Measurements from ENCODE around the gene CIC.

Gene CIC

DNA sequence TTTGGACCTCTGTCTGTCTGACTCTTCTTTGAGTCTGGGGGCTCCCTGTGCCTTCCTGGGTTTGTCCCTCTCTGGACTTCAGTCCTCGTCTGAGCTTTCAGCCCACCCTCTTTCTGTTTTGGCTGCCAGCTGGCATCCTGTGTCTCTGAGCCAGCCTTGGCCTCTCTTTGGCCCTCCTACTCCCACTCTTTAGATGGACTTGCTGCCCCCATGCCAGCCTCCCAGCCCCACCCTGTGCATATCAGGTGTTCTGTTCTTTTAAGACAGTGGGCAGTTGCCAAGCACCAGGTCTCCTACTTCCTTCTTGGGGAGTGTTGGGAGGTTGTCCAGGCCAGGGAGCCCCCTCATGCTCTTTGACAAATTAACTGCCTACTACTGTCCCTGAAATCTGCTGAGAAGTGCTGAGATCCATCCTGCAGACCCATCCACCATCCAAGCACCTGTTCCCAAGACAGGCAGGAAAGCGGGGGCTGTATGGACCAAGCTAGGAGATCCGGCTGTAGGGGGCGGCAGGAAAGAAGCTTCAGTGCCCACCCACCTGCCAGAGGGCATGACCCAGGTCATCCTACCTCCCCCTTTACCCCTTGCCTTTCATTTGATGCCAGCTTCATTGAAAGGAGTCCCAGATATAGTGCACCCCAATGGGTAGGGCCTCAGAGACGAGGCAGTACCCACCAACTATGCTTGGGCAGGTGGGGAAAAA, 9.6 kb downstream of the CIC start:
- DNase-seq, result no peak

GRCh38 chr19:42279155-42279901, 10.3 kb downstream of the CIC start:
- DNase-seq, result no peak

GRCh38 chr19:42279902-42280814, 11.1 kb downstream of the CIC start:
- peak; percentile 94 for DNase-seq

GRCh38 chr19:42280815-42281145, 11.7 kb downstream of the CIC start:
- peak; percentile 64 for DNase-seq

GRCh38 chr19:42281146-42281826, 12.2 kb downstream of the CIC start:
- DNase-seq, result peak; percentile 64

- peak; percentile 77 for DNase-seq
Observed at GRCh38 chr19:42281827-42282762, 13.0 kb downstream of the CIC start.

- DNase-seq, result no peak
Observed at GRCh38 chr19:42282819-42283187, 13.8 kb downstream of the CIC start.

DNA sequence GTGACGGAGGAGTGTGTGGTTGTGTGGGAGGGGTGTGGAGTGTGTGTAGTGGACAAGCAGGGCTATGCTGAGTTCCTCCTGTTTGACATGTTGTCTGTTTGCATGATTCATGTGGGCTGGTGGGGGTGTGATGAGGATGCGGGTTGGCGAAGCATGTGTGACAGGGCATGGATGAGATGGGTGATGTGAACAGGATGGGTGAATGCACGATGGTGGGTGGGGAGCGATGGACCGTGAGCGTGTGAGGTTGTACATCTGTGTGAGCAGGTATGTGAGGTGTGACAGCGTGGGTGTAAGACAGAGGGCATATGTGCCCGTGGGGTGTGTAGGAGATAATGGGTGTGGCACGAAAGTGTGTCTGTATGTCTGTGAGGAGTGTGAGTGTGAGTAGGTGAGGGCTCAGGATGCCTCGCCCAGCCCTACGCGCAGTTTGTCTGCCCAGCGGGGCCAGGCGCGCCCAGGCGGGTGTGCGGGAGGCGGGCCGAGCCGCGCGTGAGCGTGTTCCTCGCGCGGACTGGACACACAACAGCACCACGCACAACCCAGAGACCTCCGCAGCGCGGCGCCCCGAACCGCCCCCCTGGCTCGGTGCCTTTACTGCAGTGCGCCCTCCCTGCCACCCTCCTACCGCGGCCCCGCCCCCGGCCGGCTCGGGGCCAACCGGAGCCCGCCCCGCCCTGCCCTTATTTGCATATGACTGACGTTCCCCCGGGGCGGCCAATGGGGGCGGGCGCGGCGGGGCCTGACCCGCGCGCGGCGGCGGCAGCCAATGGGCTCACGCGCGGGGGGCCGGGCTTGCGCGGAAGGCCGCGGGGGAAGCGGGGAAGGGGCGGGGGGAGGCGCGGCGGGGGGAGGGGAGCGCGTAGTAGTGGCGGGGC, 14.4 kb downstream of the CIC start:
- DNase-seq, result peak; percentile 97

DNA sequence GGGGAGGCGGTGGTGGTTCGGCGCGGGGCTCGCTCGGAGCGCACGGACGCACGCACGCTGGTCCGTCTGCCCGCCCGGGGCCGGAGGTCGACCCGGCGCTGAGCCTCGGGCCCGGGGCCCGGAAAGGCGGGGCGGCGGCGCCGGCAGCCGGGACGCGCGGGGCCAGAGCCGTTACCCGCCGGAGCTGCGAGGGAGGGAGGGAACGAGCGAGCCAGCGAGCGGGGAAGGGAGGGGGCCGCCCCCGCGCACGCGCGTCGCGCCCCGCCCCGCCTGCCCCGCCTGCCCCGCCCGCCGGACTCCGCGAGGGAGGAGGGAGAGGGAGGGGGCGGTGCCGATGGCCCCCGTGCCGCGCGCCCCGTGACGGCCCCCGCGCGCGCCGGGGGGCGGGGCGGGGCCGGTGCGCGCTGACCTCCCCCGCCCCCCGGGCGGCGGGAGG, 15.0 kb downstream of the CIC start:
- DNase-seq, result peak; percentile 88

GRCh38 chr19:42284591-42285341, 15.7 kb downstream of the CIC start:
- peak; percentile 56 for DNase-seq

DNA sequence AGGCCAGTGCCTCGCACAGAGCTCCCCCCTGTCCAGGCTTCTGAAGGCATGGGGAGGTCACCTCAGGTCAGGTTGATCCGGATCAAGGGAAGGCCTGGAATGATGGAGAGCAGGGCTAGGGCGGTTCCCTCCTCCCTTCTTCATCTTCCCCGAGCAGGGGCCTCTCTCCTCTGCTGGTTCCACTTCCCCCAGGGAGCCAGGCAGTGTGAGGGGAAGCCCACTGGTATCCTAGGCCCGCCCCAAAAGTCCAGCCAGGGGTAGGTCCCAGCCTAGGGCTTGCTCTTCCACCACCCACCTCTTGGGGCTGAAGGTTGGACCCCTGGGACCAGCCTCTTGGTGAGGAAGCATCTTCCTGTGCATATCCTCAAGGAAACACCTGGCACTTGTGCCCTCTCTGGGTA, 16.5 kb downstream of the CIC start:
- DNase-seq, result peak; percentile 52

GRCh38 chr19:42285988-42286348, 16.9 kb downstream of the CIC start:
- no peak for DNase-seq

DNA sequence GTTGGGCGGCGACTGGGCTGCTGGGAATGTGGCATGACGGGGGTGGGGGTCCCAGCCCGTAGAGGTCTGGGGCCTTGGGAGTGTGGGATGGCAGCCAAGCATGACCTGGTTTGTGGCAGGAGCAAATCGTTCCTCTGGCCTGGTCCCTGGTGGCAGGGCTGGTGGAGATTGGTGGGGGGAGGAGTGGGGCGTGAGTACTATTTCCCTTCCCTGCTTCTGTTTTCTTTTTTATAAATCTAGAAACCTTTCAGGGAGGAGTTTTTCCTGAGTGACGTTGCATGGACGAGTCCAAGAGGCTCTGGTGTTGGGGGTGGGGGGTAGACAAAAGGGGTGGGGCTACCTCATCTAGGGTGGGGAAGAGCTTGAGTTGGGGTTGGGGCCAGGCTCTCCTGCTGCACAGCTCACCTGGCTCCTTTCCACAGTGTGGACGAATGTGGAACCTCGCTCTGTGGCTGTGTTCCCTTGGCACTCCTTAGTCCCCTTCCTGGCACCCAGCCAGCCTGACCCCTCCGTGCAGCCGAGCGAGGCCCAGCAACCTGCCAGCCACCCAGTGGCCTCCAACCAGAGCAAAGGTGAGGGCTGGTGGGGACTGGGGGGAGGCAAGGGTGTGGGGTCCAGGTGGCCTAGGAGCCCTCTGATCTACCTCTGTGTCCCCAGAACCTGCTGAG, 17.4 kb downstream of the CIC start:
- DNase-seq, result peak; percentile 18

DNA sequence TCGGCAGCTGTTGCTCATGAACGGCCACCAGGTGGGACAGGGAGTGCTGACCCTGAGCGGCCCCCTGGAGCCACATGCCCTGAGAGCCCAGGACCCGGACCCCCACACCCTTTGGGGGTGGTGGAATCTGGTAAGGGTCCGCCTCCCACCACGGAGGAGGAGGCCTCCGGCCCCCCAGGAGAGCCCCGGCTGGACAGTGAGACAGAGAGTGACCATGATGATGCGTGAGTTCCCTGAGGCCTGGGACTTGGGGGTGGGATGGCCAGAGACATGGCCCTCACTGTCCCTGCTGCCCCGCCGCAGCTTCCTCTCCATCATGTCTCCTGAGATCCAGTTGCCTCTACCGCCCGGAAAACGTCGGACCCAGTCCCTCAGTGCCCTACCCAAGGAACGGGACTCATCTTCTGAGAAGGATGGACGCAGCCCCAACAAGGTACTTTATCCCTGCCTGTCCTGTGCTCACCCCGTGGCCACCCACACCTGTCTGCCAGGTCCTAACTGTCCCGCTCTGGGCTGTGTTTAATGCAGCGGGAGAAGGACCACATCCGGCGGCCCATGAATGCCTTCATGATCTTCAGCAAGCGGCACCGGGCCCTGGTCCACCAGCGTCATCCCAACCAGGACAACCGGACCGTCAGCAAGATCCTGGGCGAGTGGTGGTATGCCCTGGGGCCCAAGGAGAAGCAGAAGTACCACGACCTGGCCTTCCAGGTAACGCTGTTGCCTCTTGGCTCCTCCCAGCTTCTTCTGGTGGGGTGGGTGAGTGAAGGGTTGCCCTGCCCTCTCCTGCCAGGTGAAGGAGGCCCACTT, 18.2 kb downstream of the CIC start:
- DNase-seq, result no peak

- DNase-seq, result no peak
Observed at GRCh38 chr19:42287827-42288107, 18.7 kb downstream of the CIC start.

- peak; percentile 80 for DNase-seq
Observed at GRCh38 chr19:42288387-42288786, 19.3 kb downstream of the CIC start.

GRCh38 chr19:42288881-42289555, 20.0 kb downstream of the CIC start:
- DNase-seq, result no peak

- DNase-seq, result no peak
Observed at GRCh38 chr19:42289556-42290041, 20.5 kb downstream of the CIC start.
